Adrenal gland (tissue), 12 donors: Measurements from ENCODE around the gene ROR2. TPM values are rescaled to one million over a fixed set of nuclear protein-coding genes. Genes with fewer than 3 reads are reported as not detected.

ENCODE experiments used
- DNase-seq, 7 donors: peaks; one replicate each; pipeline ENCODE4 v3.0.0-alpha.2; 2019 to 2020
- H3K27ac ChIP-seq, 5 donors: fragments of 200-600 bp; sonication (generic) in 4 of 5; 1 replicate in 3 of 5; 2 replicates in 2 of 5; pipeline versions ENCODE4 v1.5.1 to v1.8.0; 2016 to 2020; ENCODE audit warnings: mild to moderate bottlenecking in 1 of 5
- H3K27me3 ChIP-seq: fragments of 200-600 bp; 2 replicates; pipeline ENCODE4 v1.8.0; 2021
- H3K36me3 ChIP-seq, 2 donors: fragments of 200-600 bp; replicated peaks in 1 of 2; 1 replicate in 1 of 2; 2 replicates in 1 of 2; pipeline versions ENCODE4 v1.5.1 to v1.8.0; 2018 to 2022
- H3K4me1 ChIP-seq, 2 donors: fragments of 200-600 bp; replicated peaks in 1 of 2; 1 replicate in 1 of 2; 2 replicates in 1 of 2; pipeline versions ENCODE4 v1.5.1 to v1.8.0; 2018 to 2021
- H3K4me3 ChIP-seq, 4 donors: fragments of 200-600 bp; sonication (generic) in 3 of 4; one replicate each; pipeline ENCODE4 v1.5.1; 2016 to 2018
- H3K9me3 ChIP-seq, 3 donors: fragments of 200-600 bp; sonication (generic) in 1 of 3; replicated peaks in 1 of 3; 1 replicate in 2 of 3; 2 replicates in 1 of 3; pipeline versions ENCODE4 v1.5.1 to v1.8.0; 2016 to 2021
- CTCF ChIP-seq, 6 experiments: fragments of 450-650 bp in 4 of 6; fragments of 200-600 bp in 2 of 6; sonication (generic) in 1 of 6; IDR thresholded peaks; 1 replicate in 5 of 6; 2 replicates in 1 of 6; pipeline versions ENCODE4 v1.5.1 to v1.8.0; 2016 to 2021; ENCODE audit warnings: antibody characterized with exemption in 6 of 6, mild to moderate bottlenecking in 2 of 6, moderate library complexity in 1 of 6
- POLR2A ChIP-seq, 2 donors: fragments of 450-650 bp; IDR thresholded peaks; one replicate each; pipeline ENCODE4 v1.6.1; 2017; ENCODE audit warnings: antibody characterized with exemption in 2 of 2, mild to moderate bottlenecking in 2 of 2, moderate library complexity in 1 of 2
- WGBS, 4 donors: extraction: QIAGEN DNeasy Blood & Tissue Kit in 2 of 4; methylation state at CpG; one replicate each; pipeline versions ENCODE4 v1.1.5 to v1.1.7; 2013 to 2017; 5-methylcytosine and 5-hydroxymethylcytosine counted together
- intact Hi-C, 2 donors: fragments of 100-400 bp; cut with DNase I; formaldehyde crosslinking; loops; one replicate each; pipeline versions ENCODE4 v1.14.1 to v1.15.0; 2022 to 2023
- polyA plus RNA-seq, 3 donors: library from polyadenylated mRNA; stranded (reverse); fragments of 200-250 nt in 2 of 3; fragments of 350-450 nt in 1 of 3; fragmentation: Illumina TruSeq in 1 of 3; extraction: RNeasy Lipid Tissue Mini Kit (QIAGEN cat#74804) in 1 of 3; gene quantifications; one replicate each; pipeline ENCODE4 v1.2.3, GENCODE V29; 2013 to 2014
- total RNA-seq, 9 donors: library from RNA; depleted of rRNA in 4 of 9; stranded (reverse); fragments of >200 nt in 4 of 9; fragments of 120-200 nt in 1 of 9; fragmentation: NEBNext Ultra II Directional in 1 of 9; extraction: Animal tissue kit (Norgen Biotek cat#: 25700) in 1 of 9; gene quantifications; one replicate each; pipeline versions ENCODE4 v1.1.0 to v1.2.4, GENCODE V29; 2013 to 2023
- donor health status: healthy with polysubstance abuse.
- donor health status: Bipolar disorder and iron deficiency.
- donor health status: DM: yes; HTN: yes; CAD: no.
- donor health status: DM: no; HTN: no; CAD: no.
- donor health status: DM: no; HTN: no; CAD: no.
- donor health status: DM: yes; HTN: yes; CAD: no.

The ROR2 gene
- total and polyA plus RNA-seq, 12 donors: 3.9 to 23.9 (median 11.4) TPM

GRCh38 chr9:91732187-91733005 lies 217.6 kb downstream of the ROR2 start:
- H3K27me3 ChIP-seq: no peaks in the 10 kb centered on the region
- 74 to 91% (median 87%) methylated on average over 6 to 21 of the region's 21 CpGs for WGBS, 4 donors
- no peak overlapping the region for H3K27ac ChIP-seq
- no peak overlapping the region for H3K4me3 ChIP-seq
- intact Hi-C loops: loop anchor here in 1 of 2 donors (10.0 kb wide), 1 partner anchor 818 kb away; no protein-coding TSS in a partner anchor
- peaks cover 0 to 5% of the 10 kb centered on the region in 2 donors for H3K4me1 ChIP-seq
- H3K36me3 ChIP-seq: peaks cover 0 to 3% of the 10 kb centered on the region in 2 donors
- no peak for DNase-seq
- H3K9me3 ChIP-seq: no peaks in the 10 kb centered on the region
- TF ChIP-seq CTCF (IDR thresholded peaks at IDR 0.05) (no peak), POLR2A (IDR thresholded peaks at IDR 0.05) (no peak)

DNA sequence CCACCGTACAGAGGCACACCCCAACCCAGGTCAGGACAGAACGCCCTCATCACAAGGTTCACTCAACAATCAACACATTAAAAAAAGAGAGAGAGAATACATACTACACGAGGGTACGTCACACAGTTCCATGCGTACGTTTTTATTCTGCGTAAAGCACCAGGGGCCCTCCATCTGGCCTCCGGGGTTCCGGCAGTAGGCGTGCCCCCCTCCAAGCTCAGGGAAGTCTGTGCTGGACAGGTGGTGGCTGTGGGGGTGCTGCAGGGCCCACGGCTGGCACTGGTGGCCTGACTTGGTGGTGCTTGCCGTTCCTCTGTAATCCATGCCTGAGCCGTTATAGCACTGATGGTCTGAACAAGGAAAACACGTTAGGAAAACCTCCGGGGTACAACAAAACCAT lies 219.2 kb downstream of the ROR2 start:
- TF ChIP-seq CTCF (IDR thresholded peaks at IDR 0.05) (no peak), POLR2A (IDR thresholded peaks at IDR 0.05) (no peak)
- Histone ChIP-seq H3K27me3 (no peaks in the 10 kb centered on the region), H3K9me3 (no peaks in the 10 kb centered on the region), H3K27ac (no peak overlapping the region), H3K4me3 (no peak overlapping the region), H3K36me3 (peaks cover 0 to 3% of the 10 kb centered on the region in 2 donors), H3K4me1 (peaks cover 0 to 5% of the 10 kb centered on the region in 2 donors)
- intact Hi-C loops: loop anchor here in 1 of 2 donors (10.0 kb wide), 1 partner anchor 816 kb away; no protein-coding TSS in a partner anchor
- WGBS, 4 donors: 92 to 96% (median 95%) methylated on average over 12 to 15 of the region's 15 CpGs
- DNase-seq: no peak

- Histone ChIP-seq H3K27ac (no peak overlapping the region), H3K4me3 (no peak overlapping the region), H3K36me3 (peaks cover 0 to 3% of the 10 kb centered on the region in 2 donors), H3K4me1 (peaks cover 0 to 4% of the 10 kb centered on the region in 2 donors), H3K27me3 (no peaks in the 10 kb centered on the region), H3K9me3 (no peaks in the 10 kb centered on the region)
- TF ChIP-seq CTCF (IDR thresholded peaks at IDR 0.05) (no peak), POLR2A (IDR thresholded peaks at IDR 0.05) (no peak)
- WGBS, 4 donors: 61 to 71% (median 66%) methylated on average over 9 of the region's 9 CpGs
- intact Hi-C loops: loop anchor here in 1 of 2 donors (5.0 kb wide), 1 partner anchor 812 kb away; no protein-coding TSS in a partner anchor
- DNase-seq: no peak
Measured at GRCh38 chr9:91729558-91729842, 220.5 kb downstream of the ROR2 start.

GRCh38 chr9:91727972-91728371 lies 222.1 kb downstream of the ROR2 start:
- WGBS, 4 donors: 83 to 89% (median 87%) methylated on average over 5 of the region's 5 CpGs
- no peaks in the 10 kb centered on the region for H3K27me3 ChIP-seq
- TF ChIP-seq POLR2A (IDR thresholded peaks at IDR 0.05) (no peak), CTCF (IDR thresholded peaks at IDR 0.05) (no peak)
- no peak overlapping the region for H3K27ac ChIP-seq
- intact Hi-C loops: loop anchor here in 1 of 2 donors (5.0 kb wide), 1 partner anchor 811 kb away; no protein-coding TSS in a partner anchor
- H3K4me1 ChIP-seq: no peaks in the 10 kb centered on the region
- no peak overlapping the region for H3K4me3 ChIP-seq
- DNase-seq: no peak
- no peaks in the 10 kb centered on the region for H3K9me3 ChIP-seq
- H3K36me3 ChIP-seq: peaks cover 0 to 13% of the 10 kb centered on the region in 2 donors
